ENCODE measurements around the gene SPATA22.
"Not testable (repeated sequence)": the region's sequence is repeated elsewhere in the genome, so short reads cannot be mapped to it uniquely, and the experiment has no call there.

SPATA22 gene, protein sequence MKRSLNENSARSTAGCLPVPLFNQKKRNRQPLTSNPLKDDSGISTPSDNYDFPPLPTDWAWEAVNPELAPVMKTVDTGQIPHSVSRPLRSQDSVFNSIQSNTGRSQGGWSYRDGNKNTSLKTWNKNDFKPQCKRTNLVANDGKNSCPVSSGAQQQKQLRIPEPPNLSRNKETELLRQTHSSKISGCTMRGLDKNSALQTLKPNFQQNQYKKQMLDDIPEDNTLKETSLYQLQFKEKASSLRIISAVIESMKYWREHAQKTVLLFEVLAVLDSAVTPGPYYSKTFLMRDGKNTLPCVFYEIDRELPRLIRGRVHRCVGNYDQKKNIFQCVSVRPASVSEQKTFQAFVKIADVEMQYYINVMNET

DNA sequence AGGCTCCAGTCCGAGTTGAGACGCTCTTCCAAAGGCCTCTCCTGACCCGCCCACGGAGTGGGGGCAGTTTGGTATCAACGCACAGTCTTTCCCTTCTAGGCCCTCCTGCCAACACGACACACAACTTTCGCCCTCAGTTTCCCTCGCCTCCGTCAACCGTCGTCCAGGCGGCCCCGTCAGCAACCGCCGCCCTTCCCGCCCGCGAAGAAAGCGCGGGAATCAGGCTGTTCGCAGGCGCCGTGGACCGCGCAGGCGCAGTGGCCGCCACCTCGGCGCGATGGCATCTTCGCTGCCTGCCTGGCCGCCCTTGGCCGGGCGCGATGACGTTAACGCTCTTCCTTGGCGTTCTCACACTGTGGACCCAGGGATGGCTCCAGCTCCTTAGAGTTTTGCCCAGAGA, at the start of gene SPATA22:
Gene SPATA22 (minus strand): TSS at position 221 of the 400 bp plus-strand sequence. CDS start 2,494 bp downstream, outside the sequence.
- Histone ChIP-seq H3K4me3 (ENCODE audit: low read depth, low read length, poor library complexity, severe bottlenecking) (no peak within 1 kb of the TSS), H3F3A (ENCODE audit: insufficient read depth, low read length) (no peaks in the 10 kb centered on the region), H3K4me2 (ENCODE audit: low read length) (no peak within 1 kb of the TSS), H3K4me1 (ENCODE audit: insufficient read depth, low read length, severe bottlenecking) (no peaks in the 10 kb centered on the region), H3K79me2 (ENCODE audit: insufficient read depth, low read length) (no peaks in the 10 kb centered on the region), H4K20me1 (ENCODE audit: insufficient read depth, low read length) (no peaks in the 10 kb centered on the region), H3K27ac (ENCODE audit: low read depth, low read length, poor library complexity, severe bottlenecking) (no peak within 1 kb of the TSS), H2AFZ (ENCODE audit: low read length) (no peak within 1 kb of the TSS), H3K27me3 (ENCODE audit: insufficient read depth, low read length) (no peaks in the 10 kb centered on the region), H3K9ac (ENCODE audit: low read length) (no peak within 1 kb of the TSS), H3K9me2 (ENCODE audit: low read depth, low read length) (no peaks in the 10 kb centered on the region), H3K9me3 (ENCODE audit: low read length) (no peaks in the 10 kb centered on the region), H3K36me3 (ENCODE audit: insufficient read depth, low read length) (no peaks in the 10 kb centered on the region)
- no peak for TF ChIP-seq EZH2 (IDR thresholded peaks at IDR 0.05; ENCODE audit: borderline replicate concordance, low read length)
- TF ChIP-seq, protein P1, sequence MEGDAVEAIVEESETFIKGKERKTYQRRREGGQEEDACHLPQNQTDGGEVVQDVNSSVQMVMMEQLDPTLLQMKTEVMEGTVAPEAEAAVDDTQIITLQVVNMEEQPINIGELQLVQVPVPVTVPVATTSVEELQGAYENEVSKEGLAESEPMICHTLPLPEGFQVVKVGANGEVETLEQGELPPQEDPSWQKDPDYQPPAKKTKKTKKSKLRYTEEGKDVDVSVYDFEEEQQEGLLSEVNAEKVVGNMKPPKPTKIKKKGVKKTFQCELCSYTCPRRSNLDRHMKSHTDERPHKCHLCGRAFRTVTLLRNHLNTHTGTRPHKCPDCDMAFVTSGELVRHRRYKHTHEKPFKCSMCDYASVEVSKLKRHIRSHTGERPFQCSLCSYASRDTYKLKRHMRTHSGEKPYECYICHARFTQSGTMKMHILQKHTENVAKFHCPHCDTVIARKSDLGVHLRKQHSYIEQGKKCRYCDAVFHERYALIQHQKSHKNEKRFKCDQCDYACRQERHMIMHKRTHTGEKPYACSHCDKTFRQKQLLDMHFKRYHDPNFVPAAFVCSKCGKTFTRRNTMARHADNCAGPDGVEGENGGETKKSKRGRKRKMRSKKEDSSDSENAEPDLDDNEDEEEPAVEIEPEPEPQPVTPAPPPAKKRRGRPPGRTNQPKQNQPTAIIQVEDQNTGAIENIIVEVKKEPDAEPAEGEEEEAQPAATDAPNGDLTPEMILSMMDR (IDR thresholded peaks at IDR 0.05; ENCODE audit: low read length), result no peak

DNA sequence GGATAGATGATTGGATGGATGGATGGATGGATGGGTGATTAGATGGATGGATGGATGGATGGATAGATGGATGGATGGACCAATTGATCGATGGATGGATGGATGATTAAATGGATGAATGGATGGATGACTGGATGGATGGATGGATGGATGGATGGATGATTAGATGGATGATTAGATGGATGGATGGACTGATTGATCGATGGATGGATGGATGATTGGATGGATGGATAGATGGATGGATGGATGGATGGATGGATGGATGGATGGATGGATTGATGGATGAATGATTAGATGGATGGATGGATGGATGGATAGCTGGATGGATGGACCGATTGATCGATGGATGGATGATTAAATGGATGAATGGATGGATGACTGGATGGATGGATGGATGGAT, 47.9 kb upstream of the SPATA22 start:
- not testable (repeated sequence) for H4K20me1 ChIP-seq (ENCODE audit: insufficient read depth, low read length); H2AFZ ChIP-seq (ENCODE audit: low read length); H3K9me2 ChIP-seq (ENCODE audit: low read depth, low read length); H3K4me2 ChIP-seq (ENCODE audit: low read length); H3K4me1 ChIP-seq (ENCODE audit: insufficient read depth, low read length, severe bottlenecking); H3K27me3 ChIP-seq (ENCODE audit: insufficient read depth, low read length); H3K79me2 ChIP-seq (ENCODE audit: insufficient read depth, low read length); H3K9ac ChIP-seq (ENCODE audit: low read length); H3K36me3 ChIP-seq (ENCODE audit: insufficient read depth, low read length); H3K27ac ChIP-seq (ENCODE audit: low read depth, low read length, poor library complexity, severe bottlenecking); H3F3A ChIP-seq (ENCODE audit: insufficient read depth, low read length); H3K9me3 ChIP-seq (ENCODE audit: low read length); H3K4me3 ChIP-seq (ENCODE audit: low read depth, low read length, poor library complexity, severe bottlenecking)

DNA sequence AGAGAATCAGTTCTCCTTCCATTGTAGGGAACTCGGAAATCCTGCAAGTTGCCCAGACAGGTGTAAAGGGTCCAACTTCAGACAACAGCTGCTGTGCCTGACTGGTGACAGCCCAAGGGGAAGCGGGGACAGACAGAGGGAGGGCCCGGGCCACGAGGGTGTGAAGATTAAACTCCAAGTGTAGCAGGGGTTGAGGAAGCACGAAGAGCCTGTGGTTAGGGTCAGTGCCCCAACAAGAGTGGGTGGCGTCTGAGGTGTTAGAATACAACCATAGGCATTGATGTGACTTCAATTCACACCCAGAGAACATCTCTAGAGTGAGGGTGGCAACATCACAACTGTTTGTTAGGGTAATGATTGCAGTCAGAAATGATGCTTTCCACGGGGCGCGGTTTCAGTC, 43.3 kb upstream of the SPATA22 start:
- H3F3A ChIP-seq (ENCODE audit: insufficient read depth, low read length), result no peaks in the 10 kb centered on the region
- no peaks in the 10 kb centered on the region for H3K27me3 ChIP-seq (ENCODE audit: insufficient read depth, low read length)
- no peak overlapping the region for H3K4me2 ChIP-seq (ENCODE audit: low read length)
- H3K9me3 ChIP-seq (ENCODE audit: low read length), result no peaks in the 10 kb centered on the region
- H2AFZ ChIP-seq (ENCODE audit: low read length), result no peak overlapping the region
- no peaks in the 10 kb centered on the region for H3K9me2 ChIP-seq (ENCODE audit: low read depth, low read length)
- no peak overlapping the region for H3K4me3 ChIP-seq (ENCODE audit: low read depth, low read length, poor library complexity, severe bottlenecking)
- H3K4me1 ChIP-seq (ENCODE audit: insufficient read depth, low read length, severe bottlenecking), result no peaks in the 10 kb centered on the region
- H4K20me1 ChIP-seq (ENCODE audit: insufficient read depth, low read length), result no peaks in the 10 kb centered on the region
- H3K27ac ChIP-seq (ENCODE audit: low read depth, low read length, poor library complexity, severe bottlenecking), result no peak overlapping the region
- H3K79me2 ChIP-seq (ENCODE audit: insufficient read depth, low read length), result no peaks in the 10 kb centered on the region
- no peak for TF ChIP-seq EZH2 (IDR thresholded peaks at IDR 0.05; ENCODE audit: borderline replicate concordance, low read length)
- TF ChIP-seq, protein P1 (IDR thresholded peaks at IDR 0.05; ENCODE audit: low read length), result no peak
- H3K36me3 ChIP-seq (ENCODE audit: insufficient read depth, low read length), result no peaks in the 10 kb centered on the region
- no peak overlapping the region for H3K9ac ChIP-seq (ENCODE audit: low read length)

DNA sequence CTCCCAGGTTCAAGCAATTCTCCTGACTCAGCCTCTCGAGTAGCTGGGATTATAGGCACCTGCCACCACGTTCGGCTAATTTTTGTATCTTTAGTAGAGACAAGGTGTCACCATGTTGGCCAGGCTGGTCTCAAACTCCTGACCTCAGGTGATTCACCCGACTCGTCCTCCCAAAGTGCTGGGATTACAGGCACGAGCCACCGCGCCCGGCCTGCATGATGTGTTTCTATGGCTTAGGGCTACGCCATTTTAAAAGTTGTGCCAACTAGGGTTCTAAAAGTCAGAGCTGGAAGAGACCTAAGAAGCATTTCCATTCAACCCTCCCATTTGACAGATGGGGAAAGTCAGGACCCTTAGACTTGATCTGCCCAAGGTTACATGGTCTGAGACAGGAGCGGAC, 42.5 kb upstream of the SPATA22 start:
- not testable (repeated sequence) for H3K9ac ChIP-seq (ENCODE audit: low read length); H2AFZ ChIP-seq (ENCODE audit: low read length); H3K9me3 ChIP-seq (ENCODE audit: low read length); H3K27me3 ChIP-seq (ENCODE audit: insufficient read depth, low read length); H4K20me1 ChIP-seq (ENCODE audit: insufficient read depth, low read length); H3K4me1 ChIP-seq (ENCODE audit: insufficient read depth, low read length, severe bottlenecking); H3K4me3 ChIP-seq (ENCODE audit: low read depth, low read length, poor library complexity, severe bottlenecking); H3K27ac ChIP-seq (ENCODE audit: low read depth, low read length, poor library complexity, severe bottlenecking); H3K79me2 ChIP-seq (ENCODE audit: insufficient read depth, low read length); H3K9me2 ChIP-seq (ENCODE audit: low read depth, low read length); H3F3A ChIP-seq (ENCODE audit: insufficient read depth, low read length); H3K4me2 ChIP-seq (ENCODE audit: low read length); H3K36me3 ChIP-seq (ENCODE audit: insufficient read depth, low read length)

Data from OCI-LY1 (cell line).